Superior temporal gyrus (tissue), 1 donor: ENCODE results near the gene VPS35L.

Experiments used
- DNase-seq: peaks from one replicate; pipeline ENCODE4 v3.0.0-alpha.2; 2016; ENCODE audit errors: extremely low spot score

The VPS35L gene

DNA sequence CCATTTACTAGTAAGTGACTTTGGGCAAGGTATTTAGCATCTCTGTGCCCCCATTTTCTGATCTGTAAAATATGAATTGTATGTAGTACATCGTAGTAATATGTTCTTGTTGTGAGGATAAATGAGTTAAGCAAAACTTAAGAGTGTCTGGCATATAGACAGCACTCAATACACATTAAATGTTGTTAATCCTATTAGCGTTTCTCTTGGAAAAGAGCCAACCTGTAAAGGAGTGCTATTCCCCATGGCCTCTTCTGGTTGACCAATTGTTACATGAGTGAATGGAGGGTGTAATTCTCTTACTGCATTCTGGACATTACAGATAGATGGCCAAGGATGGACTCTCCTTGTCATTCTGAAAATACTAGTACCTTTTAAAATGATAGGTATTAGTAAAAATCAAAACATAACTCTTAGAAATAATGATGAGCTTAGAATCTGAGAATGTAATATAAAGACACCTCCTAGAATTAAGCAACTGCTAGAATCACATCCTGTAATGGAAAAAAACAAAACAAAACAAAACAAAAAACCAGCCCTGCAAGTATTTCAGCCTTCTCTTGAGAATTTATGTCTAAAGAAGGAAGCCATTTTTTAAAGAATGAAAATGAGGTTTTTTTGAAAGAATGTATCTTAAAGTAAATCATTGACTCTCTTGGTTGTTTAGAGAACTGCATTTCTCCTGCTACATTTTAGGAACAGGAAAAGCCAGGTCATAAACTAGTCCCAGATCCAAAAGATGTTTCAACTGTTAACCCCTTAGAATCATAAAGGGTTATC, 193.1 kb downstream of the VPS35L start:
- DNase-seq, result no peak

DNA sequence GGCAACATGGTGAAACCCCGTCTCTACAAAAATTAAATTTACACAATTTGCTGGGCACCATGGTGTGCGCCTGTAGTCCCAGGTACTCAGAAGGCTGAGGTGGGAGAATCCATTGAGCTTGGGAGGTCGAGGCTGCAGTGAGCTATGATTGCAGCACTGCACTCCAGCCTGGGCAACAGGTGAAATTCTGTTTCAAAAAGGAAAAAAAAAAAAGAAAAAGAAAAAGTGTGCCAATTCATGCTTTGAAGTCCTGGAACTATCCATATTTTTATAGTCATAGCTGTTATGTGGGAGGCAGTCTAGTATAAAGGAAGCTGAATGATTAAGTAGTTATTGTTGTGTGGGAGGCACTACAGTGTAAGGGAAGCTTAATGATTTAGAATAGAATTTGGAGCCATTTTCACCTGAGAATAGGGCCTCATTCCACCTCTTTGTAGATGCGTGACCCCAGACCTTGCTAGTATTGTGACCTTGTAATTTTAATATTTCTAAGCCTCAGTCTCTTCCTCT, 194.1 kb downstream of the VPS35L start:
- DNase-seq, result no peak
